Tibial nerve (tissue), 4 donors: ENCODE measurements around the gene TCERG1.

Source experiments
- EP300 ChIP-seq, 2 donors: sonication (generic); formaldehyde crosslinking; IDR thresholded peaks; one replicate each; pipeline ENCODE4 v1.6.1; 2017; ENCODE audit warnings: antibody characterized with exemption in 2 of 2, mild to moderate bottlenecking in 1 of 2
- POLR2A ChIP-seq, 2 donors: fragments of 450-650 bp; IDR thresholded peaks; one replicate each; pipeline ENCODE4 v1.6.1; 2017; ENCODE audit warnings: antibody characterized with exemption in 2 of 2, mild to moderate bottlenecking in 2 of 2, moderate library complexity in 2 of 2
- TF ChIP-seq, protein P1 (sequence below), 5 experiments: fragments of 200-600 bp in 3 of 5; fragments of 450-650 bp in 2 of 5; sonication (generic) in 3 of 5; IDR thresholded peaks; one replicate each; pipeline ENCODE4 v1.5.1; 2016 to 2019; ENCODE audit warnings: antibody characterized with exemption in 5 of 5, mild to moderate bottlenecking in 3 of 5, moderate library complexity in 2 of 5

DNA sequence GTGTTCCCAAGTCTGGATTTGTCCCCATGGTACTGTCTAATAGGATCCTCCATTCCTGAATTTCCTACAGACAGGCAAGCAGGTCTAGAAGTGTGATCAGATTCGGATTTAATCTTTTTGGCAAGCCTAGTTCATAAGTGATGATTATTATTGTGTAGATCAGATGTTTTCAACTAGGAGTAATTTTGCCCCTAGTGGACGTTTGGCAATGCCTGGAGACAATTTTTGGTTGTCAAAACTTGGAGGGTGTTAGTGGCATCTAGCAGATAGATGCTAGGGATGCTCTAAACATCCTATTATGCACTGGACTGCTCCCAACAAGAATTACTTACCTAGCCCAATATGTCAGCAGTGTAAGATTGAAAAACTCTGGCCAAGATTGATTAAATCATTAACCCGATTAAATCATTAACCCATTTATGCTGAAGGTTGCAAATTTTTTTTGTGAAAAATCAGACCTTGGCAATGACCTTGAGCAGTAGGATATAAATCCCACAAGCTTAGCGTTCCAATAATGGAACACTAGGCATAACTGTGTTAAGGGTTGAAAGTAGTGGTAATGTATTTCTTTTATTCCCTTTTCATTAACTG lies 28.2 kb downstream of the TCERG1 start:
- TF ChIP-seq, protein P1, sequence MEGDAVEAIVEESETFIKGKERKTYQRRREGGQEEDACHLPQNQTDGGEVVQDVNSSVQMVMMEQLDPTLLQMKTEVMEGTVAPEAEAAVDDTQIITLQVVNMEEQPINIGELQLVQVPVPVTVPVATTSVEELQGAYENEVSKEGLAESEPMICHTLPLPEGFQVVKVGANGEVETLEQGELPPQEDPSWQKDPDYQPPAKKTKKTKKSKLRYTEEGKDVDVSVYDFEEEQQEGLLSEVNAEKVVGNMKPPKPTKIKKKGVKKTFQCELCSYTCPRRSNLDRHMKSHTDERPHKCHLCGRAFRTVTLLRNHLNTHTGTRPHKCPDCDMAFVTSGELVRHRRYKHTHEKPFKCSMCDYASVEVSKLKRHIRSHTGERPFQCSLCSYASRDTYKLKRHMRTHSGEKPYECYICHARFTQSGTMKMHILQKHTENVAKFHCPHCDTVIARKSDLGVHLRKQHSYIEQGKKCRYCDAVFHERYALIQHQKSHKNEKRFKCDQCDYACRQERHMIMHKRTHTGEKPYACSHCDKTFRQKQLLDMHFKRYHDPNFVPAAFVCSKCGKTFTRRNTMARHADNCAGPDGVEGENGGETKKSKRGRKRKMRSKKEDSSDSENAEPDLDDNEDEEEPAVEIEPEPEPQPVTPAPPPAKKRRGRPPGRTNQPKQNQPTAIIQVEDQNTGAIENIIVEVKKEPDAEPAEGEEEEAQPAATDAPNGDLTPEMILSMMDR (IDR thresholded peaks at IDR 0.05): no peak
- no peak for TF ChIP-seq POLR2A (IDR thresholded peaks at IDR 0.05)
- TF ChIP-seq EP300 (IDR thresholded peaks at IDR 0.05): no peak
